K562 (cell line): ENCODE results near the gene NDUFB3. TPM values are rescaled to one million over a fixed set of nuclear protein-coding genes. Genes with fewer than 3 reads are reported as not detected.
"Not testable (repeated sequence)": the region's sequence is repeated elsewhere in the genome, so short reads cannot be mapped to it uniquely, and the experiment has no call there.

Experiments used
- ATAC-seq: fragments of 200-7000 bp; cut with Tn5 transposase; 3 replicates; pipeline ENCODE4 v1.9.1; 2020; ENCODE audit warnings: moderate library complexity
- BruUV-seq: library from RNA; stranded (reverse); fragments of 400-500 nt; replicated peaks from 2 replicates; lab custom pipeline; 2021; lab: Mats Ljungman, UMichigan
- CTCF ChIA-PET: fragments of 300-600 bp; formaldehyde crosslinking; extraction: SDS; loops from one replicate; lab custom pipeline; 2021; ENCODE audit warnings: low intra/inter-chr PET ratio; lab: Yijun Ruan, JAX
- POLR2A ChIA-PET: fragments of 300-600, 350-650 bp; sonication (Branson Sonifier 250); formaldehyde crosslinking; extraction: SDS; loops from one replicate; lab custom pipeline; 2021; ENCODE audit warnings: antibody characterized with exemption, inconsistent platforms; lab: Yijun Ruan, JAX
- DNase-seq, 4 experiments: peaks; one replicate each; pipeline versions ENCODE4 v3.0.0 to v3.0.0-alpha.2; 2011 to 2018; ENCODE audit warnings: low spot score in 3 of 4, mixed read lengths in 3 of 4; ENCODE audit errors: extremely low read depth in 1 of 4
- FAIRE-seq: peaks from 2 replicates; lab custom pipeline; 2011; peaks lifted over from hg19 to GRCh38; lab: Jason Lieb, UNC
- H2AFZ ChIP-seq: 2 replicates; pipeline ENCODE4 v1.6.0; 2011; ENCODE audit warnings: low read depth, low read length, control low read depth, inconsistent platforms
- H3K27ac ChIP-seq: fragments of 200-600 bp; 3 replicates; pipeline ENCODE4 v1.8.0; 2011; ENCODE audit warnings: low read depth, mild to moderate bottlenecking, control low read depth, inconsistent platforms, low read length, moderate library complexity, mixed read lengths; ENCODE audit errors: extremely low read depth
- H3K27me3 ChIP-seq, 2 experiments: fragments of 300-600 bp in 1 of 2; 2 replicates in 1 of 2; 3 replicates in 1 of 2; pipeline versions ENCODE4 v1.6.0 to v1.8.0; 2011; ENCODE audit warnings: inconsistent platforms in 2 of 2, low read length in 2 of 2, mild to moderate bottlenecking in 1 of 2, mixed read lengths in 1 of 2, moderate library complexity in 1 of 2; ENCODE audit not compliant: control insufficient read depth in 2 of 2, insufficient read depth in 2 of 2
- H3K36me3 ChIP-seq: fragments of 300-600 bp; 3 replicates; pipeline ENCODE4 v1.8.0; 2011; ENCODE audit warnings: mild to moderate bottlenecking, low read length, inconsistent platforms; ENCODE audit not compliant: control insufficient read depth, insufficient read depth
- H3K4me1 ChIP-seq, 2 experiments: fragments of 200-600 bp in 1 of 2; replicated peaks in 1 of 2; 2 replicates in 1 of 2; 3 replicates in 1 of 2; pipeline versions ENCODE4 v1.5.1 to v1.8.0; 2011; ENCODE audit warnings: inconsistent platforms in 2 of 2, low read length in 2 of 2, mild to moderate bottlenecking in 1 of 2, mixed read lengths in 1 of 2, moderate library complexity in 1 of 2; ENCODE audit not compliant: control insufficient read depth in 2 of 2, insufficient read depth in 2 of 2
- H3K4me2 ChIP-seq: 2 replicates; pipeline ENCODE4 v1.6.1; 2011; ENCODE audit warnings: low read length, control low read depth, inconsistent platforms, mixed read lengths; ENCODE audit not compliant: insufficient read depth
- H3K4me3 ChIP-seq: fragments of 200-600 bp; sonication (generic), shearing (Covaris generic); 2 replicates; pipeline ENCODE4 v1.5.1; 2016; ENCODE audit warnings: control low read depth, inconsistent platforms
- H3K79me2 ChIP-seq: fragments of 200-600 bp; 3 replicates; pipeline ENCODE4 v1.8.0; 2011; ENCODE audit warnings: low read length, inconsistent platforms; ENCODE audit not compliant: control insufficient read depth, insufficient read depth
- H3K9ac ChIP-seq, 2 experiments: 2 replicates each; pipeline versions ENCODE4 v1.6.0 to v1.6.1; 2011; ENCODE audit warnings: low read depth in 2 of 2, low read length in 2 of 2, control low read depth in 1 of 2, inconsistent platforms in 1 of 2, mild to moderate bottlenecking in 1 of 2, mixed read lengths in 1 of 2; ENCODE audit not compliant: insufficient read depth in 1 of 2
- H3K9me1 ChIP-seq: one replicate; pipeline ENCODE4 v1.6.0; 2011; ENCODE audit warnings: inconsistent platforms, mild to moderate bottlenecking, low read length, moderate library complexity; ENCODE audit not compliant: control insufficient read depth, insufficient read depth
- H3K9me3 ChIP-seq: replicated peaks from 2 replicates; pipeline ENCODE4 v1.5.1; 2011; ENCODE audit warnings: low read depth, low read length, inconsistent platforms; ENCODE audit not compliant: control insufficient read depth, insufficient read depth
- H4K20me1 ChIP-seq: replicated peaks from 2 replicates; pipeline ENCODE4 v1.6.1; 2011; ENCODE audit warnings: low read length, inconsistent platforms, mixed read lengths; ENCODE audit not compliant: control insufficient read depth, insufficient read depth
- CBFA2T3 ChIP-seq: fragments of 450-650 bp; IDR thresholded peaks from 2 replicates; pipeline ENCODE4 v1.6.1; 2017
- WGBS: fragments of 100-300 bp; shearing (Covaris generic); methylation state at CpG from one replicate; pipeline ENCODE4 v1.1.6; 2016; ENCODE audit warnings: low coverage, mixed read lengths; ENCODE audit not compliant: insufficient coverage; ENCODE audit errors: missing lambda C conversion rate; 5-methylcytosine and 5-hydroxymethylcytosine counted together
- in situ Hi-C: fragments of 300-500 bp; cut with MboI; formaldehyde crosslinking; loops from 4 replicates; pipeline ENCODE4 v1.15.0; 2018; ENCODE audit warnings: inconsistent platforms, mixed read lengths
- intact Hi-C: fragments of 100-400 bp; cut with micrococcal nuclease; formaldehyde crosslinking; loops from 2 replicates; pipeline ENCODE4 v1.14.2; 2022
- polyA plus RNA-seq, 8 experiments: library from polyadenylated mRNA; depleted of rRNA in 4 of 8; stranded (reverse) in 5 of 8; unstranded in 3 of 8; fragments of >200 nt; fragmentation: Nextera tagmentation in 2 of 8; fragmentation: Illumina TruSeq in 1 of 8; extraction: Ambion mirVana in 2 of 8; extraction: Trizol in 1 of 8; gene quantifications; 2 replicates each; pipeline versions ENCODE4 v1.2.1 to v1.2.3, GENCODE V29; 2011 to 2014; ENCODE audit warnings: inconsistent platforms in 1 of 8, missing spikeins in 1 of 8
- total RNA-seq, 7 experiments: library from RNA; depleted of rRNA in 6 of 7; stranded (reverse); fragments of >200 nt in 6 of 7; fragmentation: Illumina TruSeq in 2 of 7; extraction: Trizol in 2 of 7; gene quantifications; 2 replicates each; pipeline versions ENCODE4 v1.2.1 to v1.2.3, GENCODE V29; 2011 to 2021; ENCODE audit warnings: low replicate concordance in 1 of 7

Gene NDUFB3
- total and polyA plus RNA-seq, 9 of the 15 experiments (the other 6 are each of a cell fraction or from before 2014, with no cell fraction given), result 126 to 786 (median 156) TPM

- BruUV-seq, H3K27ac ChIP-seq, H3K9me3 ChIP-seq, POLR2A ChIA-PET, H3K9me1 ChIP-seq, H3K4me1 ChIP-seq, H3K27me3 ChIP-seq, CTCF ChIA-PET, H3K4me2 ChIP-seq, FAIRE-seq, ATAC-seq, H3K9ac ChIP-seq, in situ Hi-C loops, H3K4me3 ChIP-seq, intact Hi-C loops, H4K20me1 ChIP-seq, H2AFZ ChIP-seq, DNase-seq: not testable (repeated sequence)
- peaks cover 31% of the 10 kb centered on the region; the same call in 1 of the 3 replicates for H3K36me3 ChIP-seq
- WGBS, result no CpG with 5 or more reads among the region's 36 CpGs
- peaks cover 57% of the 10 kb centered on the region for H3K79me2 ChIP-seq
These were observed 29.4 kb upstream of the NDUFB3 start for GRCh38 chr2:201042451-201042850.

- H3K4me3 ChIP-seq, H4K20me1 ChIP-seq, H3K9me1 ChIP-seq, H3K9ac ChIP-seq, intact Hi-C loops, FAIRE-seq, DNase-seq, H3K27me3 ChIP-seq, POLR2A ChIA-PET, H2AFZ ChIP-seq, BruUV-seq, H3K4me2 ChIP-seq, CTCF ChIA-PET, H3K9me3 ChIP-seq, H3K4me1 ChIP-seq, in situ Hi-C loops, ATAC-seq, H3K27ac ChIP-seq: not testable (repeated sequence)
- H3K36me3 ChIP-seq, result peaks cover 31% of the 10 kb centered on the region; the same call in 1 of the 3 replicates
- H3K79me2 ChIP-seq, result peaks cover 63% of the 10 kb centered on the region
- TF ChIP-seq CBFA2T3, result peak; percentile 34
- 62% methylated on average over 4 of the region's 5 CpGs for WGBS
These were observed 28.8 kb upstream of the NDUFB3 start for GRCh38 chr2:201043050-201043449.
